ENCODE data around the gene ANKRD62.

The ANKRD62 gene

GRCh38 chr18:12049978-12050811 lies 43.4 kb upstream of the ANKRD62 start:
- no peak overlapping the region for H2AFZ ChIP-seq (ENCODE audit: low read depth, low read length, severe bottlenecking)
- H3K4me2 ChIP-seq (ENCODE audit: low read depth, low read length, poor library complexity, severe bottlenecking) = peak overlapping the region; percentile 26
- no peaks in the 10 kb centered on the region for H3K9me2 ChIP-seq (replicated peaks; ENCODE audit: insufficient read depth, low read length)
- no peaks in the 10 kb centered on the region for H3K9me3 ChIP-seq (ENCODE audit: insufficient read depth, low read length)
- H3K27ac ChIP-seq (ENCODE audit: low read depth, low read length) = no peak overlapping the region
- no peaks in the 10 kb centered on the region for H3K79me2 ChIP-seq (ENCODE audit: insufficient read depth, low read length)
- no peaks in the 10 kb centered on the region for H3K27me3 ChIP-seq (ENCODE audit: low read length)
- TF ChIP-seq, protein P1, sequence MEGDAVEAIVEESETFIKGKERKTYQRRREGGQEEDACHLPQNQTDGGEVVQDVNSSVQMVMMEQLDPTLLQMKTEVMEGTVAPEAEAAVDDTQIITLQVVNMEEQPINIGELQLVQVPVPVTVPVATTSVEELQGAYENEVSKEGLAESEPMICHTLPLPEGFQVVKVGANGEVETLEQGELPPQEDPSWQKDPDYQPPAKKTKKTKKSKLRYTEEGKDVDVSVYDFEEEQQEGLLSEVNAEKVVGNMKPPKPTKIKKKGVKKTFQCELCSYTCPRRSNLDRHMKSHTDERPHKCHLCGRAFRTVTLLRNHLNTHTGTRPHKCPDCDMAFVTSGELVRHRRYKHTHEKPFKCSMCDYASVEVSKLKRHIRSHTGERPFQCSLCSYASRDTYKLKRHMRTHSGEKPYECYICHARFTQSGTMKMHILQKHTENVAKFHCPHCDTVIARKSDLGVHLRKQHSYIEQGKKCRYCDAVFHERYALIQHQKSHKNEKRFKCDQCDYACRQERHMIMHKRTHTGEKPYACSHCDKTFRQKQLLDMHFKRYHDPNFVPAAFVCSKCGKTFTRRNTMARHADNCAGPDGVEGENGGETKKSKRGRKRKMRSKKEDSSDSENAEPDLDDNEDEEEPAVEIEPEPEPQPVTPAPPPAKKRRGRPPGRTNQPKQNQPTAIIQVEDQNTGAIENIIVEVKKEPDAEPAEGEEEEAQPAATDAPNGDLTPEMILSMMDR (IDR thresholded peaks at IDR 0.05; ENCODE audit: insufficient read depth, low read length, poor library complexity, severe bottlenecking) = no peak
- TF ChIP-seq EZH2phosphoT487 (conservative IDR thresholded peaks at IDR 0.05; ENCODE audit: low read length) = no peak
- no peaks in the 10 kb centered on the region for H3F3A ChIP-seq (ENCODE audit: insufficient read depth)
- no peak overlapping the region for H3K9ac ChIP-seq (ENCODE audit: low read length)
- H3K4me3 ChIP-seq (ENCODE audit: insufficient read depth, low read length, poor library complexity, severe bottlenecking) = no peak overlapping the region
- no peaks in the 10 kb centered on the region for H3K36me3 ChIP-seq (ENCODE audit: low read length)
- no peaks in the 10 kb centered on the region for H4K20me1 ChIP-seq (ENCODE audit: low read depth, low read length)

GRCh38 chr18:12052866-12053265 lies 40.8 kb upstream of the ANKRD62 start:
- no peaks in the 10 kb centered on the region for H3K79me2 ChIP-seq (ENCODE audit: insufficient read depth, low read length)
- no peaks in the 10 kb centered on the region for H3K27me3 ChIP-seq (ENCODE audit: low read length)
- TF ChIP-seq, protein P1 (IDR thresholded peaks at IDR 0.05; ENCODE audit: insufficient read depth, low read length, poor library complexity, severe bottlenecking) = no peak
- TF ChIP-seq EZH2phosphoT487 (conservative IDR thresholded peaks at IDR 0.05; ENCODE audit: low read length) = no peak
- H3K4me2 ChIP-seq (ENCODE audit: low read depth, low read length, poor library complexity, severe bottlenecking) = no peak overlapping the region
- H3K4me3 ChIP-seq (ENCODE audit: insufficient read depth, low read length, poor library complexity, severe bottlenecking) = no peak overlapping the region
- H2AFZ ChIP-seq (ENCODE audit: low read depth, low read length, severe bottlenecking) = no peak overlapping the region
- no peak overlapping the region for H3K9ac ChIP-seq (ENCODE audit: low read length)
- H3F3A ChIP-seq (ENCODE audit: insufficient read depth) = no peaks in the 10 kb centered on the region
- no peaks in the 10 kb centered on the region for H4K20me1 ChIP-seq (ENCODE audit: low read depth, low read length)
- H3K27ac ChIP-seq (ENCODE audit: low read depth, low read length) = no peak overlapping the region
- no peaks in the 10 kb centered on the region for H3K9me2 ChIP-seq (replicated peaks; ENCODE audit: insufficient read depth, low read length)
- H3K36me3 ChIP-seq (ENCODE audit: low read length) = no peaks in the 10 kb centered on the region
- no peaks in the 10 kb centered on the region for H3K9me3 ChIP-seq (ENCODE audit: insufficient read depth, low read length)

DNA sequence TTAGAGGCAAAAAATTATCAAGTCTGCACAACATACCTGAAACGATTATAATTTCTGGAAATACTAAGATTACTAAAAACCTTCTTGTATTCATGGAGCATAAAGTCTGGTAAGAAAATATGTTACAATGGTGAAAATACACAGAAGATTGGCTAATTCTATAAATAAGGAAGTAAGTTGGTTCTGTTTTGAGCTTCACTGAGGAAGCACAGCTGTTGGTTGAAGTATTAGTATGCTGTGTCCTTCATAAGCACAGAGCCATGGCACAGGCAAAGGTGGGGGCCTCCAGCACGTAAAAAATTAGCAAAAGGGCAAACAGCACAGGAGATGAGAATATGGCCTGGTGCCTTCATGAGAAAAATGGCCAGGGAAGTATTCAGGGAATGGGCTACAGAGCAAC lies 40.4 kb upstream of the ANKRD62 start:
- TF ChIP-seq, protein P1 (IDR thresholded peaks at IDR 0.05; ENCODE audit: insufficient read depth, low read length, poor library complexity, severe bottlenecking) = no peak
- TF ChIP-seq EZH2phosphoT487 (conservative IDR thresholded peaks at IDR 0.05; ENCODE audit: low read length) = no peak
- Histone ChIP-seq H3K9me2 (replicated peaks; ENCODE audit: insufficient read depth, low read length) (no peaks in the 10 kb centered on the region), H3K79me2 (ENCODE audit: insufficient read depth, low read length) (no peaks in the 10 kb centered on the region), H3K9me3 (ENCODE audit: insufficient read depth, low read length) (no peaks in the 10 kb centered on the region), H3K36me3 (ENCODE audit: low read length) (no peaks in the 10 kb centered on the region), H3K27ac (ENCODE audit: low read depth, low read length) (no peak overlapping the region), H2AFZ (ENCODE audit: low read depth, low read length, severe bottlenecking) (no peak overlapping the region), H3K9ac (ENCODE audit: low read length) (no peak overlapping the region), H4K20me1 (ENCODE audit: low read depth, low read length) (no peaks in the 10 kb centered on the region), H3F3A (ENCODE audit: insufficient read depth) (no peaks in the 10 kb centered on the region), H3K27me3 (ENCODE audit: low read length) (no peaks in the 10 kb centered on the region), H3K4me2 (ENCODE audit: low read depth, low read length, poor library complexity, severe bottlenecking) (no peak overlapping the region), H3K4me3 (ENCODE audit: insufficient read depth, low read length, poor library complexity, severe bottlenecking) (no peak overlapping the region)
